ENCODE measurements around the gene MPC1.
A peak's percentile ranks its signal among the peaks of the same experiment; 100 is the strongest.

Gene MPC1

DNA sequence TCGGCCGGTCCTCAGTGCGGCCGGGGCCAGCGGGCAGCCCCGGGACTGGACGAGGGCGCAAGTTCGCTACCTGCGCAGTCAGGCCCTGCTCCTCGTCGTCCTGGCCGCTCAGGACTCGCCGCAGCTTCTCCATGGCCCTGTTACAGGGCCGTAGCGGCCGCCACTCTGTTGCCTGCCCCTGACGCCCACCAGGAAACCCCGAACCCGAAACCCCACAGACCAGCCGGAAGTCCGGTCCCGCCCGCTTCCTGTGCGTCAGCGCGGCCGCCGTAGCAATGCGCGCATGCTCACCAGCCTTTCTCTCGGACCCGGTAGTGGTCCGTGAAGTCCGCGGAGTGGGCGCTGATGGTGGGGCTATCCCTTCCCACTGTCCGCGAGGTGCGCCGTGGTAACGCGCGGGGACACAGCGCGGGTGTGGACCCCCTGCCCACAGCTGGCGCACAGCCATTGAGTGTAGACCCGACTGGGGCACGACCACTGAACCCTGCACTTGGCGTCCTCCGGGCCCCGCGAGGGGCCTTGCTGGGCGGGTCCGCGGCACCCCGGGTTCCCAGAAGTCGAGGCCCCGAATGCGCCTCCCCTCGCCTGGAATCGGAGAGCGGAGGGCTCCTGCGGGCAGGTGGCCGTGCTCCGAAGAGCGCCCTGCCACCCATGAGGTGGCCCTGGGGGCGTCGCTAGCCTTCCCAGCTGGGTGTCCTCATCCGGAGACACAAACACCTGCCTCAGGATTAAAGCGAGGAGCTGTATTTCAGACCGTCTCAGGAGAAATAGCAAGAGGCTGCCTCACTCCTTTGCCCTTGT, 40.2 kb downstream of the MPC1 start, which contains the start of gene SFT2D1:
TSS of gene SFT2D1 (minus strand) at position 197 of the 801 bp plus-strand sequence. CDS start at position 133, 64 bp downstream.
- TF ChIP-seq CTCF (IDR thresholded peaks at IDR 0.05; ENCODE audit: low read depth, low read length, missing control alignments), result no peak
- peak; percentile 70 for DNase-seq (ENCODE audit: low read depth)
- H3K4me3 ChIP-seq (ENCODE audit: low read depth, low read length), result peak within 1 kb of the TSS; percentile 99

DNA sequence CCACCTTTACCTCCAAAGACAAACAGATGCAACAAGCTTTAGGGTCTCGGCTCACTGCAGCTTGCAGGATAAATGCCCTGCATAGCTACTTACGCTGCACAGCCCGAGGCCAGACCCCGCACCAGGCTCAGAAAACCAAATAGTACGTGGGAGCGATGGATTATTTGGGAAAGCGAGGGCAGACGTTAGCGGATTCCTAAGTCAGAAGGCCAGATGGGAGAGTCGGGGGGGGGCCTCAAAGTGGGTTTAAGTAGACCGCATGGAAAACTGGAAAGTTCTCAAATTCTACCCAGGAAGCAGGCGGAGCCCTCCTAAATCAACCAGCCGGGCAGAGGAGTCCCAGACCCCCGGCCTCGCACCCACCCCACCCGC, 40.8 kb downstream of the MPC1 start:
- peak overlapping the region; percentile 99 for H3K4me3 ChIP-seq (ENCODE audit: low read depth, low read length)
- TF ChIP-seq CTCF (IDR thresholded peaks at IDR 0.05; ENCODE audit: low read depth, low read length, missing control alignments), result no peak
- no peak for DNase-seq (ENCODE audit: low read depth)

DNA sequence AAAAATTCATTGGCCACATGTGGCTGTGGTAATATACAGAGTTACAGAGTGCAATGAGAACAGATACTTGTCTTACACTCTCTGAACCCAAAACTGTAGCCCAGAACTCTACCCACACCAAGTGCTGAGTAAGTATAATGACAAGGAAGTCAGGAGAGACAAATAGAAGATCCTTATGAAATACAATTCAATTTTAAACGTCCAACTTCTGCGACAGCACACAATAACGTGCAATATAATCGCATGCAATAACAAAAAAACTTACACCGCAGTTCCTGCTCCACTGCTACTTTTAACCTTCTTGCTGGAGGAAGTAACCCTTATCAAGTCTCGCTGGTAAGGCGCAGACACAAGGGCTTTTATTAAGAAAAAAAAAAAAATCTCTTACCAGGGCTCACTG, 41.3 kb downstream of the MPC1 start:
- H3K4me3 ChIP-seq (ENCODE audit: low read depth, low read length), result peak overlapping the region; percentile 99
- no peak for TF ChIP-seq CTCF (IDR thresholded peaks at IDR 0.05; ENCODE audit: low read depth, low read length, missing control alignments)
- DNase-seq (ENCODE audit: low read depth), result no peak

DNA sequence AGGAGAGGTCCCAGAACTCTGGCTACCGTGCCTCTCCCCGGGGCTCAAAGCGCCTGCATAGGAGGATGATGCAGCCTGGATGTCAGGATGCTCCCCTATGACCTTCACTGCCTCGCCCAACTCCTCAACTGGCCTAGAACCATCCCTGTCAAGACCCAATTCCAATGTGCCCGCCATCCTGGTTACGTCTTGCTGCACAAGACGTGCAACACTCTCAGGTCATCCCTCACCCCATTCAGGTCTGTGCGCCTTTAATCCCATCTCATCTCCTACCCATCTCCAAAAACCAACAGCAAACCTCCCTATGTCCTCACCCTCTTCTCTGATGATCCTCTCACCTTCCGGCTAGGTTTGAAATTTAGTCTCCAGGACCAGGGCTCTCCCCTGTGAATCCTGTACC, 43.9 kb downstream of the MPC1 start:
- no peak for DNase-seq (ENCODE audit: low read depth)
- no peak for TF ChIP-seq CTCF (IDR thresholded peaks at IDR 0.05; ENCODE audit: low read depth, low read length, missing control alignments)
- H3K4me3 ChIP-seq (ENCODE audit: low read depth, low read length), result no peak overlapping the region; the same call in 1 of the 2 replicates

DNA sequence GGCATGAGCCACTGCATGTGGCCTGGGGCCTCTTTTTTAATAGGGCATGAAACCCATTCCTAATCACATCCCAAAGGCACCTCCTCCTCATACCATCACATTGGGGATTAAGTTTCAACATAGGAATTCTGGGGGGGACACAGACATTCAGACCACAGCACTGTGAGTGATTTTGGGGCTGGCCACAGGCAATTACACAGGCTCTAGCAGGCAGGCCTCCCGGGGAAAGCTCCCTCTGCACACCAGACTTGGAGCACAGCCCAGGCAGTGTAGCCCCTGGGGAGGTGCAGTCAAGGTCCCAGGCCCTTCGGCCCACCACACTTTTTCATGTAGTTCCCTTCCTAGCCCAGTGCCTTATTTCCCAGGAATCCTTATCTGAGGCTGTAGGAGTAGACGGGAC, 45.9 kb downstream of the MPC1 start:
- H3K4me3 ChIP-seq (ENCODE audit: low read depth, low read length), result no peak overlapping the region
- TF ChIP-seq CTCF (IDR thresholded peaks at IDR 0.05; ENCODE audit: low read depth, low read length, missing control alignments), result no peak
- no peak for DNase-seq (ENCODE audit: low read depth)

DNA sequence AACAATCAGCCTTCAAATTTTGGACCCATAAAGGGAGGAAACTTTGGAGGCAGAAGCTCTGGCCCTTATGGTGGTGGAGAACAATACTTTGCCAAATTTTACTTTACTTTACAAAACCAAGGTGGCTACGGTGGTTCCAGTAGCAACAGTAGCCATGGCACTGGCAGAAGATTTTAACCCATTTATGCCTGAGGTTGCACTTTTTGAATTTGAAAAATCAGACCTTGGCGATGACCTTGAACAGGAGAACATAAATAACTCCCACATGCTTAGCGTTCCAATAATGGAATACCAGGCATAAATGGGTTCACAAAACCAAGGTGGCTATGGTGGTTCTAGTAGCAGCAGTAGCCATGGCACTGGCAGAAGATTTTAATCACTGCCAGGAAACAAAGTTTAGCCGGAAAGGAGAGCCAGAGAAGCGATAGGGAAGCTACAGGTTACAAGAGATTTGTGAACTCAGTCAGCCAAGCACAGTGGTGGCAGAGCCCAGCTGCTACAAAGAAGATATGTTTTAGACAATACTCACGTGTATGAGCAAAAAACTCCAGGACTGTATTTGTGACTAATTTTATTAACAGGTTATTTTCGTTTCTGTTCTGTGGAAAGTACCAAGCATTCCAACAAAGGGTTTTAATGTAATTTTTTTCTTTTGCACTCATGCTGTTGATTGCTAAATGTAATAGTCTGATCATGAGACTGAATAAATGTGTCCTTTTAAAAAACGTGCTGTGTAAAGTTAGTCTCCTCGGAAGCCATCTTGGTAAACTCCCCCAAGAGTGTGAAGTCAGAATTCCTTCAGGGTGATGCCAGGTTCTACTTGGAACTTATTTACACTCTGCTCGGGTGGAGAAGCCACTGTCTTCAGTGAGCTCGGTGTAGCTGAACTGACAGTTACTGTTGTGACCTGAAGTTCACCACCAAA, 47.1 kb downstream of the MPC1 start:
- no peak for TF ChIP-seq CTCF (IDR thresholded peaks at IDR 0.05; ENCODE audit: low read depth, low read length, missing control alignments)
- no peak for DNase-seq (ENCODE audit: low read depth)
- no peak overlapping the region for H3K4me3 ChIP-seq (ENCODE audit: low read depth, low read length)

Data from GM12864 (cell line).